ENCODE results near the gene PLA2G12A.

DNA sequence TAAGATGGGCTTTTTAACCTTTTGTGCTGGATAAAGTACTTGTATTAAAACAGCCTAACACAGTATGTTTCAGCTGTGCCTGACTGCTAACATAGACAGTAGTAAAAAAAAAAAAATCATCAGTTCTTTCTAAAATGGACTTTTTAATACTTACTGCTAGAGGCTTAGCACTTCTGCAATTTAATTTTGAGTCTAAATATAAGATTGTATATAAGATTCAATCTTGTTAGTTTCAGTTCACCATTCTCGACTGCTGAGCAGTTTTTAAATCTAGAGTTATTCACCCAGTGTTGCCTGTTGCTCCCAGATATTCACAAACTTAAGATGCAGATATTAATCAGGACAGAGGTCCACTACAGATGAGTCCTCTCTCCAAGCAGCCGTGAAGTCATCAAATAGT lies 6.8 kb downstream of the PLA2G12A start:
- TF ChIP-seq, protein P1, sequence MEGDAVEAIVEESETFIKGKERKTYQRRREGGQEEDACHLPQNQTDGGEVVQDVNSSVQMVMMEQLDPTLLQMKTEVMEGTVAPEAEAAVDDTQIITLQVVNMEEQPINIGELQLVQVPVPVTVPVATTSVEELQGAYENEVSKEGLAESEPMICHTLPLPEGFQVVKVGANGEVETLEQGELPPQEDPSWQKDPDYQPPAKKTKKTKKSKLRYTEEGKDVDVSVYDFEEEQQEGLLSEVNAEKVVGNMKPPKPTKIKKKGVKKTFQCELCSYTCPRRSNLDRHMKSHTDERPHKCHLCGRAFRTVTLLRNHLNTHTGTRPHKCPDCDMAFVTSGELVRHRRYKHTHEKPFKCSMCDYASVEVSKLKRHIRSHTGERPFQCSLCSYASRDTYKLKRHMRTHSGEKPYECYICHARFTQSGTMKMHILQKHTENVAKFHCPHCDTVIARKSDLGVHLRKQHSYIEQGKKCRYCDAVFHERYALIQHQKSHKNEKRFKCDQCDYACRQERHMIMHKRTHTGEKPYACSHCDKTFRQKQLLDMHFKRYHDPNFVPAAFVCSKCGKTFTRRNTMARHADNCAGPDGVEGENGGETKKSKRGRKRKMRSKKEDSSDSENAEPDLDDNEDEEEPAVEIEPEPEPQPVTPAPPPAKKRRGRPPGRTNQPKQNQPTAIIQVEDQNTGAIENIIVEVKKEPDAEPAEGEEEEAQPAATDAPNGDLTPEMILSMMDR (conservative IDR thresholded peaks at IDR 0.05) = no peak
- no peak for TF ChIP-seq EZH2 (IDR thresholded peaks at IDR 0.05; ENCODE audit: low read depth)
